HEK293T (cell line): ENCODE data around the gene PCNX2.

Experiments
- CTCF ChIA-PET: fragments of 350-600 bp; formaldehyde crosslinking; extraction: SDS; loops from one replicate; lab custom pipeline; 2021; ENCODE audit warnings: antibody characterized with exemption, inconsistent platforms; lab: Yijun Ruan, JAX
- POLR2A ChIA-PET: fragments of 350-600 bp; formaldehyde crosslinking; extraction: SDS; loops from one replicate; lab custom pipeline; 2020; ENCODE audit warnings: antibody characterized with exemption, inconsistent platforms; lab: Yijun Ruan, JAX
- DNase-seq: peaks from one replicate; pipeline ENCODE4 v3.0.0; 2012; ENCODE audit warnings: mixed read lengths; ENCODE audit errors: extremely low spot score
- ARNT ChIP-seq: fragments of 450-650 bp; IDR thresholded peaks from 2 replicates; pipeline ENCODE4 v1.6.1; 2017; ENCODE audit warnings: mild to moderate bottlenecking
- BHLHE40 ChIP-seq: fragments of 450-650 bp; IDR thresholded peaks from 2 replicates; pipeline ENCODE4 v1.6.1; 2016; ENCODE audit warnings: mild to moderate bottlenecking, moderate library complexity, borderline replicate concordance
- CTBP1 ChIP-seq: fragments of 450-650 bp; IDR thresholded peaks from 2 replicates; pipeline ENCODE4 v1.6.1; 2016; ENCODE audit warnings: borderline replicate concordance
- ELF4 ChIP-seq: fragments of 450-650 bp; IDR thresholded peaks from 2 replicates; pipeline ENCODE4 v1.6.1; 2017; ENCODE audit warnings: antibody characterized with exemption
- FOXA1 ChIP-seq: fragments of 450-650 bp; IDR thresholded peaks from 2 replicates; pipeline ENCODE4 v1.6.1; 2016; ENCODE audit warnings: mild to moderate bottlenecking
- FOXK2 ChIP-seq: fragments of 450-650 bp; IDR thresholded peaks from 2 replicates; pipeline ENCODE4 v1.6.1; 2016; ENCODE audit warnings: mild to moderate bottlenecking
- FOXM1 ChIP-seq: fragments of 450-650 bp; IDR thresholded peaks from 2 replicates; pipeline ENCODE4 v1.6.1; 2017; ENCODE audit warnings: mild to moderate bottlenecking, borderline replicate concordance
- HDGF ChIP-seq: fragments of 450-650 bp; IDR thresholded peaks from 2 replicates; pipeline ENCODE4 v1.6.1; 2017; ENCODE audit warnings: antibody characterized with exemption, borderline replicate concordance
- L3MBTL2 ChIP-seq: fragments of 450-650 bp; conservative IDR thresholded peaks from 2 replicates; pipeline ENCODE4 v1.6.1; 2016; ENCODE audit warnings: mild to moderate bottlenecking
- LEF1 ChIP-seq: fragments of 450-650 bp; IDR thresholded peaks from 2 replicates; pipeline ENCODE4 v1.6.1; 2017; ENCODE audit warnings: mild to moderate bottlenecking, borderline replicate concordance
- NFRKB ChIP-seq: fragments of 450-650 bp; IDR thresholded peaks from 2 replicates; pipeline ENCODE4 v1.6.1; 2016; ENCODE audit warnings: mild to moderate bottlenecking, moderate library complexity
- SP1 ChIP-seq: fragments of 450-650 bp; IDR thresholded peaks from 2 replicates; pipeline ENCODE4 v1.6.1; 2017
- SUZ12 ChIP-seq: fragments of 450-650 bp; IDR thresholded peaks from 2 replicates; pipeline ENCODE4 v1.6.1; 2016; ENCODE audit warnings: mild to moderate bottlenecking
- TARDBP ChIP-seq: fragments of 450-650 bp; IDR thresholded peaks from 2 replicates; pipeline ENCODE4 v1.6.1; 2016
- ZNF384 ChIP-seq: fragments of 450-650 bp; IDR thresholded peaks from 2 replicates; pipeline ENCODE4 v1.6.1; 2016
- TF ChIP-seq, protein P1 (sequence below): fragments of 450-650 bp; IDR thresholded peaks from 2 replicates; pipeline ENCODE4 v1.6.1; 2016

Gene PCNX2

GRCh38 chr1:233170741-233171140 lies 124.8 kb downstream of the PCNX2 start:
- TF ChIP-seq BHLHE40 (no peak), ARNT (no peak), FOXK2 (no peak)
- TF ChIP-seq, protein P1, sequence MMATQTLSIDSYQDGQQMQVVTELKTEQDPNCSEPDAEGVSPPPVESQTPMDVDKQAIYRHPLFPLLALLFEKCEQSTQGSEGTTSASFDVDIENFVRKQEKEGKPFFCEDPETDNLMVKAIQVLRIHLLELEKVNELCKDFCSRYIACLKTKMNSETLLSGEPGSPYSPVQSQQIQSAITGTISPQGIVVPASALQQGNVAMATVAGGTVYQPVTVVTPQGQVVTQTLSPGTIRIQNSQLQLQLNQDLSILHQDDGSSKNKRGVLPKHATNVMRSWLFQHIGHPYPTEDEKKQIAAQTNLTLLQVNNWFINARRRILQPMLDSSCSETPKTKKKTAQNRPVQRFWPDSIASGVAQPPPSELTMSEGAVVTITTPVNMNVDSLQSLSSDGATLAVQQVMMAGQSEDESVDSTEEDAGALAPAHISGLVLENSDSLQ: no peak
- ChIA-PET CTCF (no interaction called here), POLR2A (no interaction called here)
- DNase-seq: no peak

DNA sequence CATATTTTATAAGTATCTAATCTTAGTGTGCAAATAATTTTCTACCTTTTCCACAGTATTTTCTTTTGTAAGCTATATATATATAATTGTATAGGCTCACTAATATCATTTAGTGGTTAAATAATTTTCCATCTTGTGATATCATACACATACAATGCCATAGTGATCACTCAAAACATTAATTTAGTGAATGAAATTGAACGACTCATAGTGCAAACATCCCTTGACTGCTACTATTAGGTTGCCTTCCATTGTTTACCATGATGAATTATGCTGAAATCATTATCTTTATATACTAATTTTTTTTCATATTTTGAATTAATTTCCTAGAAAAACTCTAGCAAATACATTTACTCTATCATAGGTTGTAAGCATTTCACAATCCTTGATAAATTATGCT lies 127.1 kb downstream of the PCNX2 start:
- DNase-seq: no peak
- CTCF ChIA-PET: no interaction called here
- TF ChIP-seq FOXK2 (no peak), FOXA1 (no peak), ARNT (no peak), FOXM1 (no peak), SUZ12 (no peak), ELF4 (no peak), ZNF384 (no peak), HDGF (no peak), LEF1 (no peak), CTBP1 (no peak)
- POLR2A ChIA-PET: no interaction called here

- CTCF ChIA-PET: no interaction called here
- POLR2A ChIA-PET: no interaction called here
- TF ChIP-seq ZNF384 (no peak), ARNT (no peak), SUZ12 (no peak), NFRKB (no peak), FOXK2 (no peak), CTBP1 (no peak), TARDBP (no peak), LEF1 (no peak), SP1 (no peak), FOXM1 (no peak), FOXA1 (no peak), HDGF (no peak), ELF4 (no peak)
- TF ChIP-seq, protein P1: no peak
- no peak for DNase-seq
Observed at GRCh38 chr1:233166896-233167295, 128.6 kb downstream of the PCNX2 start.

- ChIA-PET POLR2A (no interaction called here), CTCF (no interaction called here)
- no peak for DNase-seq
- TF ChIP-seq TARDBP (no peak), L3MBTL2 (no peak), ARNT (no peak), FOXM1 (no peak), HDGF (no peak), LEF1 (no peak), SP1 (no peak), ZNF384 (no peak), FOXK2 (no peak), ELF4 (no peak), CTBP1 (no peak), NFRKB (no peak), FOXA1 (no peak), BHLHE40 (no peak), SUZ12 (no peak)
- TF ChIP-seq, protein P1: no peak
Observed at GRCh38 chr1:233163696-233164095, 131.8 kb downstream of the PCNX2 start.

DNA sequence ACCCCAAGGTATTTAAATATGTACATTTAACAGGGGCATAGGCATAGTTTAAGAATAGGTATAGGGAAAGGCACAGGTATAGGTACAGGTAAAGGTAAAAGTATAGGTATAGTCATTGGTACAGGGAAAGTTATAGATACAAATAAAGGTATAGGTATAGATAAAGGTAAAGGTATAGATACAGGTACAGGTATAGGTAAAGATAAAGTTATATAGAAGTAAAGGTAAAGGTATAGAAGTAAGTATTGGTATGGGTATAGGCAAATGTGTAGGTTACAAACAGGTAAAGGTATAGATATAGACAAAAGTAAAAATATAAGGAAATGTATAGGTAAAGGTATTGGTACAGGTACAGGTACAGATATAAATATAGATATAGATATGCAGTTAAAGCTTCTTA lies 137.2 kb downstream of the PCNX2 start:
- TF ChIP-seq CTBP1: no peak
- TF ChIP-seq BHLHE40: no peak
- TF ChIP-seq SUZ12: no peak
- no peak for TF ChIP-seq TARDBP
- no peak for TF ChIP-seq NFRKB
- TF ChIP-seq L3MBTL2: no peak
- no peak for TF ChIP-seq LEF1
- no peak for TF ChIP-seq ELF4
- TF ChIP-seq SP1: no peak
- TF ChIP-seq ARNT: no peak
- no peak for TF ChIP-seq HDGF
- no peak for TF ChIP-seq ZNF384
- TF ChIP-seq FOXA1: no peak
- CTCF ChIA-PET: no interaction called here
- POLR2A ChIA-PET: no interaction called here
- no peak for DNase-seq

DNA sequence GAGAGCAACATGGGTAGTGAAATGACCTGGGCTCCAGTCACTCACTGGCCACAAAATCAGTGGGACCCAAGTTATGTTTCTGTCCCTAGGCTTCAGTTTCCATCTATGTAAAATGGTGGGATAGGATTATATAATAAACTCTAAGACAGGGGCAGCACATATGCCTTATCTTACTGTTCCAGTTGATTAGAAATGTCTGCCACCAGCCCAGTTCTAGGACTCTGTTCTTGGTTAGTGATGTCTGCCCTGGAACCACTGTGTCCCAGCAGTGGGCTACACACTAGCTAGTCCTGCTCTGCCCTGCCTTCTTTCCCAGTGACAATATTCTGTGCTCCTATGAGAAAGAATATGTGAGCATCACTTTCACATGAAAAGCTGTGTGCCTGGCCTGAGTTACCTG lies 138.3 kb downstream of the PCNX2 start:
- no peak for DNase-seq
- CTCF ChIA-PET: no interaction called here
- TF ChIP-seq FOXM1: no peak
- TF ChIP-seq FOXK2: no peak
- no peak for TF ChIP-seq SUZ12
- TF ChIP-seq LEF1: no peak
- TF ChIP-seq HDGF: no peak
- POLR2A ChIA-PET: no interaction called here

- no peak for TF ChIP-seq SUZ12
- ChIA-PET CTCF (no interaction called here), POLR2A (no interaction called here)
- DNase-seq: no peak
Observed at GRCh38 chr1:233151861-233152260, 143.7 kb downstream of the PCNX2 start.
